Stomach (tissue), 9 donors: ENCODE results near the gene ATG9B. TPM values are rescaled to one million over a fixed set of nuclear protein-coding genes. Genes with fewer than 3 reads are reported as not detected.

ENCODE experiments used
- DNase-seq, 2 donors: peaks; one replicate each; pipeline versions ENCODE4 v3.0.0 to v3.0.0-alpha.2; 2013 to 2019
- H3K27ac ChIP-seq, 5 donors: fragments of 200-600 bp in 4 of 5; sonication (generic) in 4 of 5; one replicate each; pipeline ENCODE4 v1.5.1; 2013 to 2019; ENCODE audit warnings: mild to moderate bottlenecking in 1 of 5, moderate library complexity in 1 of 5
- H3K27me3 ChIP-seq, 3 donors: fragments of 200-600 bp; sonication (generic); one replicate each; pipeline ENCODE4 v1.5.1; 2017 to 2019; ENCODE audit warnings: mixed run types in 1 of 3
- H3K36me3 ChIP-seq, 4 donors: fragments of 200-600 bp; sonication (generic); 1 replicate in 3 of 4; 2 replicates in 1 of 4; pipeline ENCODE4 v1.5.1; 2016 to 2019
- H3K4me1 ChIP-seq, 4 donors: fragments of 200-600 bp; sonication (generic); one replicate each; pipeline ENCODE4 v1.5.1; 2016 to 2019
- H3K4me3 ChIP-seq, 4 donors: fragments of 200-600 bp; sonication (generic) in 3 of 4; one replicate each; pipeline ENCODE4 v1.5.1; 2016 to 2019; ENCODE audit warnings: mild to moderate bottlenecking in 1 of 4
- H3K9me3 ChIP-seq, 4 donors: fragments of 200-600 bp; sonication (generic); one replicate each; pipeline ENCODE4 v1.5.1; 2016 to 2019
- CTCF ChIP-seq, 7 experiments: fragments of 450-650 bp in 4 of 7; fragments of 200-600 bp in 3 of 7; sonication (generic) in 3 of 7; IDR thresholded peaks; one replicate each; pipeline ENCODE4 v1.5.1; 2016 to 2019; ENCODE audit warnings: antibody characterized with exemption in 7 of 7, control low read depth in 2 of 7, mild to moderate bottlenecking in 1 of 7
- EP300 ChIP-seq: sonication (generic); formaldehyde crosslinking; IDR thresholded peaks from one replicate; pipeline ENCODE4 v1.6.1; 2017; ENCODE audit warnings: antibody characterized with exemption
- POLR2A ChIP-seq, 4 donors: fragments of 450-650 bp; IDR thresholded peaks; one replicate each; pipeline ENCODE4 v1.6.1; 2016; ENCODE audit warnings: antibody characterized with exemption in 4 of 4, control low read depth in 2 of 4, mild to moderate bottlenecking in 1 of 4, moderate library complexity in 1 of 4
- POLR2AphosphoS5 ChIP-seq, 3 donors: sonication (generic); formaldehyde crosslinking; IDR thresholded peaks; one replicate each; pipeline ENCODE4 v1.6.1; 2016; ENCODE audit warnings: antibody characterized with exemption in 3 of 3
- WGBS, 5 donors: extraction: QIAGEN DNeasy Blood & Tissue Kit in 3 of 5; methylation state at CpG; one replicate each; pipeline versions ENCODE4 v1.1.5 to v1.1.7; 2013 to 2018; 5-methylcytosine and 5-hydroxymethylcytosine counted together
- intact Hi-C: fragments of 100-400 bp; cut with DNase I; formaldehyde crosslinking; loops from one replicate; pipeline ENCODE4 v1.15.1; 2023; ENCODE audit warnings: low total_unique reads
- polyA plus RNA-seq, 3 donors: library from polyadenylated mRNA; stranded (reverse); fragments of 200-250 nt; gene quantifications; one replicate each; pipeline ENCODE4 v1.2.3, GENCODE V29; 2013
- total RNA-seq, 5 donors: library from RNA; depleted of rRNA; stranded (reverse); fragments of >200 nt; gene quantifications; one replicate each; pipeline versions ENCODE4 v1.1.0 to v1.2.3, GENCODE V29; 2014 to 2016
- donor health status: healthy with polysubstance abuse.
- donor health status: Bipolar disorder and iron deficiency.
- donor health status: healthy.

Gene ATG9B
- total and polyA plus RNA-seq, 8 donors: 0.31 to 33.0 (median 8.8) TPM; not detected in 4

DNA sequence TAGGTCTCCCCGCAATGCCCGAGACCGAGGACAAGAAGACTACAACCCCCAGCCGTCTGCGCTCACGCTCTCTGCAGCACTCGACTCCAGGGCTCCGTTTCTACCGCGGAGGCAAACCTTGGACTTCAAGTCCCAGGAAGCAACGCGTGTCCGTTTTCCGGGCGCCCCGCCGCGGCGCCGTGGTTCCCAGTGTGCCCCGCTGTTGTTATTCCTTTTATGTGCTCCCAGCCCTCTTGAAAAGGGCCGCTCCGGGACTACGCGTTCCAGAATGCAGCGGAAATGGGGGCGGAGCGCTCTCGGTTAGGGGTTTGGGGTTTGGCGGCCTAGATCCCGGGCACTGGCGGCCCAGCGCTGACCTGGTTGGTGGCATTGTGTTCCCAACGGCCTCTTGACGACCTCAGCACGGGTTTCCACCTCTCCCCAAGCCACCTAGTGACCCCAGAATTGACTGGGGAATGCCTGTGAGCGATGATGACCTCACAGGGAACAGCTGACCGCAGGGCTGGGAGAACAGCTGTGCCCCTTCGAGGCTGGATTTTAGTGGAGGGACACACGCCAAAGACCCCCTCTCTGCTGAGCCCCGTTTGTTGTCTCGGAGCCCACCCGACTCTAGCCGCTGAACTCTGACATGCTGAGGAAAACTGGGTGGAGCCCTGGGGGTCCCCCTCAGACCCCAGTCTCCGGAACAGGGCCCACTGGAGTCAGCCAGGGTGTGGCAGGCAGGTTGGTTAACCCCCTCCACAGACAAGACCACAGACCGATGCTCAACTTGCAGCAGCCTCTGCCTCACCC, 33.9 kb upstream of the ATG9B start:
- Histone ChIP-seq H3K4me1 (peaks cover 48 to 60% (median 54%) of the 10 kb centered on the region in 4 donors), H3K36me3 (peaks cover 4 to 24% (median 10%) of the 10 kb centered on the region in 4 donors), H3K27me3 (no peaks in the 10 kb centered on the region), H3K4me3 (peak overlapping the region; percentile 69 to 94 (median 82)), H3K27ac (peak overlapping the region; percentile 91 to 97 (median 96)), H3K9me3 (no peaks in the 10 kb centered on the region)
- intact Hi-C loops: no loop called here
- peak; percentile 99 to 100 for DNase-seq
- TF ChIP-seq EP300 (no peak), POLR2AphosphoS5 (IDR thresholded peaks at IDR 0.05) (peak; percentile 78 to 91 (median 86)), CTCF (IDR thresholded peaks at IDR 0.05) (peak in 1 of 7 experiments; percentile 15), POLR2A (IDR thresholded peaks at IDR 0.05) (peak in 1 of 4 donors; percentile 73)
- 0 to 2% (median 1%) methylated on average over 21 to 46 of the region's 46 CpGs for WGBS, 5 donors

GRCh38 chr7:151057506-151057988, 33.3 kb upstream of the ATG9B start, which contains the start of gene CDK5:
Gene CDK5 (minus strand): TSS chr7:151057897. CDS start chr7:151057848, 49 bp downstream.
- no peak for DNase-seq
- Histone ChIP-seq H3K27ac (peak within 1 kb of the TSS; percentile 91 to 97 (median 96)), H3K4me1 (peaks cover 42 to 53% (median 48%) of the 10 kb centered on the region in 4 donors), H3K9me3 (no peaks in the 10 kb centered on the region), H3K27me3 (no peaks in the 10 kb centered on the region), H3K36me3 (peaks cover 4 to 24% (median 12%) of the 10 kb centered on the region in 4 donors), H3K4me3 (peak within 1 kb of the TSS; percentile 69 to 94 (median 82))
- TF ChIP-seq CTCF (IDR thresholded peaks at IDR 0.05): no peak
- no peak for TF ChIP-seq EP300
- no peak for TF ChIP-seq POLR2A (IDR thresholded peaks at IDR 0.05)
- no peak for TF ChIP-seq POLR2AphosphoS5 (IDR thresholded peaks at IDR 0.05)
- intact Hi-C loops: no loop called here
- 0 to 1% (median 0%) methylated on average over 26 to 30 of the region's 30 CpGs for WGBS, 5 donors

- intact Hi-C loops: no loop called here
- peak overlapping the region; percentile 69 to 94 (median 82) for H3K4me3 ChIP-seq
- TF ChIP-seq EP300 (no peak), CTCF (IDR thresholded peaks at IDR 0.05) (peak in 2 of 7 experiments; percentile 14 to 21)
- H3K27me3 ChIP-seq: peaks cover 0 to 6% (median 0%) of the 10 kb centered on the region in 3 donors
- H3K36me3 ChIP-seq: peaks cover 0 to 23% (median 12%) of the 10 kb centered on the region in 4 donors
- no peaks in the 10 kb centered on the region for H3K9me3 ChIP-seq
- H3K27ac ChIP-seq: peak overlapping the region in 1 of 5 donors; percentile 91
- 22 to 27% (median 25%) methylated on average over 26 to 29 of the region's 29 CpGs for WGBS, 5 donors
- H3K4me1 ChIP-seq: peaks cover 36 to 47% (median 41%) of the 10 kb centered on the region in 4 donors
- peak; percentile 45 to 64 for DNase-seq
Measured at GRCh38 chr7:151056666-151057505, 32.6 kb upstream of the ATG9B start.

GRCh38 chr7:151056283-151056665, 32.0 kb upstream of the ATG9B start:
- H3K27me3 ChIP-seq: peaks cover 0 to 12% (median 0%) of the 10 kb centered on the region in 3 donors
- WGBS, 5 donors: 85 to 91% (median 86%) methylated on average over 6 of the region's 6 CpGs
- peaks cover 30 to 46% (median 40%) of the 10 kb centered on the region in 4 donors for H3K4me1 ChIP-seq
- H3K4me3 ChIP-seq: no peak overlapping the region
- DNase-seq: no peak
- H3K36me3 ChIP-seq: peaks cover 0 to 23% (median 12%) of the 10 kb centered on the region in 4 donors
- intact Hi-C loops: no loop called here
- no peak for TF ChIP-seq EP300
- no peak for TF ChIP-seq POLR2A (IDR thresholded peaks at IDR 0.05)
- TF ChIP-seq POLR2AphosphoS5 (IDR thresholded peaks at IDR 0.05): no peak
- TF ChIP-seq CTCF (IDR thresholded peaks at IDR 0.05): no peak
- no peak overlapping the region for H3K27ac ChIP-seq
- no peaks in the 10 kb centered on the region for H3K9me3 ChIP-seq
